OCI-LY1 (cell line): ENCODE measurements around the gene CDH13.

ENCODE experiments used
- CTCF ChIP-seq: fragments of 200-600 bp; sonication (generic), shearing (Covaris generic); IDR thresholded peaks from 2 replicates; pipeline ENCODE4 v1.5.1; 2017; ENCODE audit warnings: mild to moderate bottlenecking, antibody characterized with exemption, low read length, moderate library complexity, mixed read lengths
- EZH2 ChIP-seq: fragments of 200-600 bp; sonication (generic), shearing (Covaris generic); IDR thresholded peaks from 2 replicates; pipeline ENCODE4 v1.8.0; 2017; ENCODE audit warnings: borderline replicate concordance, mixed run types, mild to moderate bottlenecking, antibody characterized with exemption, low read length, moderate library complexity, mixed read lengths

- TF ChIP-seq CTCF: no peak
- TF ChIP-seq EZH2: no peak
Measured at GRCh38 chr16:83579027-83579426, 952.3 kb downstream of the CDH13 start.
